IMR-90 (cell line): Measurements from ENCODE around the gene COL4A2. TPM values are rescaled to one million over a fixed set of nuclear protein-coding genes. Genes with fewer than 3 reads are reported as not detected.

Experiments used
- ATAC-seq: fragments of 200-7000 bp; cut with Tn5 transposase; 2 replicates; pipeline ENCODE4 v1.9.1; 2020; ENCODE audit warnings: low read depth, mild to moderate bottlenecking, moderate library complexity
- BruUV-seq: library from RNA; stranded (reverse); fragments of 400-500 nt; replicated peaks from 2 replicates; lab custom pipeline; 2021; lab: Mats Ljungman, UMichigan
- CTCF ChIA-PET: fragments of 300-600 bp; formaldehyde crosslinking; extraction: SDS; loops from one replicate; lab custom pipeline; 2021; ENCODE audit warnings: antibody characterized with exemption; lab: Yijun Ruan, JAX
- POLR2A ChIA-PET: fragments of 300-600 bp; sonication (Branson Sonifier 250); formaldehyde crosslinking; loops from one replicate; lab custom pipeline; 2022; ENCODE audit warnings: antibody characterized with exemption; ENCODE audit not compliant: unreplicated experiment; lab: Charles Lee
- DNase-seq: peaks from one replicate; pipeline ENCODE4 v3.0.0; 2013
- H2AFZ ChIP-seq: replicated peaks from 2 replicates; pipeline ENCODE3; 2013; ENCODE audit warnings: low read length, mild to moderate bottlenecking; ENCODE audit not compliant: poor library complexity
- H2AK5ac ChIP-seq: 2 replicates; pipeline ENCODE4 v1.6.1; 2013; ENCODE audit warnings: low read depth, low read length, inconsistent platforms
- H2AK9ac ChIP-seq: replicated peaks from 2 replicates; pipeline ENCODE3; 2013; ENCODE audit warnings: mild to moderate bottlenecking, low read depth, low read length, moderate library complexity; ENCODE audit not compliant: poor library complexity
- H2BK120ac ChIP-seq: 2 replicates; pipeline ENCODE4 v1.6.1; 2013; ENCODE audit warnings: low read depth, low read length, inconsistent platforms
- H2BK15ac ChIP-seq: 3 replicates; pipeline ENCODE4 v1.6.1; 2013; ENCODE audit warnings: low read depth, low read length, inconsistent platforms
- H2BK20ac ChIP-seq: 2 replicates; pipeline ENCODE4 v1.6.1; 2013; ENCODE audit warnings: low read depth, mild to moderate bottlenecking, inconsistent platforms, low read length, moderate library complexity
- H2BK5ac ChIP-seq: 2 replicates; pipeline ENCODE4 v1.6.1; 2013; ENCODE audit warnings: mild to moderate bottlenecking, low read depth, low read length, inconsistent platforms; ENCODE audit not compliant: poor library complexity, severe bottlenecking
- H3K14ac ChIP-seq: replicated peaks from 2 replicates; pipeline ENCODE4 v1.6.1; 2013; ENCODE audit warnings: low read depth, low read length, inconsistent platforms
- H3K18ac ChIP-seq: 2 replicates; pipeline ENCODE4 v1.6.1; 2013; ENCODE audit warnings: low read depth, low read length, control low read depth
- H3K23ac ChIP-seq: 2 replicates; pipeline ENCODE4 v1.6.1; 2013; ENCODE audit warnings: low read depth, low read length, inconsistent platforms
- H3K27ac ChIP-seq: 2 replicates; pipeline ENCODE4 v1.5.1; 2013; ENCODE audit warnings: mild to moderate bottlenecking, control low read depth, low read length; ENCODE audit not compliant: insufficient read depth
- H3K27me3 ChIP-seq: 2 replicates; pipeline ENCODE4 v1.6.1; 2013; ENCODE audit warnings: low read length; ENCODE audit not compliant: control insufficient read depth, insufficient read depth
- H3K36me3 ChIP-seq: 2 replicates; pipeline ENCODE4 v1.6.1; 2013; ENCODE audit warnings: low read length, mixed read lengths; ENCODE audit not compliant: control insufficient read depth, insufficient read depth
- H3K4ac ChIP-seq: 2 replicates; pipeline ENCODE4 v1.6.1; 2013; ENCODE audit warnings: low read depth, low read length, inconsistent platforms
- H3K4me1 ChIP-seq: 2 replicates; pipeline ENCODE4 v1.6.1; 2013; ENCODE audit warnings: low read length, mixed read lengths; ENCODE audit not compliant: control insufficient read depth, insufficient read depth
- H3K4me2 ChIP-seq: 2 replicates; pipeline ENCODE4 v1.6.1; 2013; ENCODE audit warnings: low read depth, mild to moderate bottlenecking, control low read depth, low read length, moderate library complexity
- H3K4me3 ChIP-seq: 2 replicates; pipeline ENCODE4 v1.5.1; 2013; ENCODE audit warnings: low read depth, mild to moderate bottlenecking, control low read depth, low read length, moderate library complexity; ENCODE audit not compliant: insufficient read depth
- H3K56ac ChIP-seq: 2 replicates; pipeline ENCODE4 v1.6.1; 2013; ENCODE audit warnings: low read length, inconsistent platforms; ENCODE audit not compliant: insufficient read depth; ENCODE audit errors: extremely low read depth
- H3K79me1 ChIP-seq, 2 experiments: 2 replicates each; pipeline ENCODE4 v1.6.1; 2013; ENCODE audit warnings: low read length in 2 of 2, inconsistent platforms in 1 of 2, low read depth in 1 of 2
- H3K9ac ChIP-seq: 2 replicates; pipeline ENCODE4 v1.6.1; 2013; ENCODE audit warnings: low read depth, low read length, control low read depth
- H3K9me1 ChIP-seq: 2 replicates; pipeline ENCODE4 v1.6.1; 2013; ENCODE audit warnings: low read length, inconsistent platforms; ENCODE audit not compliant: insufficient read depth
- H3K9me3 ChIP-seq: 2 replicates; pipeline ENCODE4 v1.6.1; 2013; ENCODE audit warnings: low read length; ENCODE audit not compliant: control insufficient read depth, insufficient read depth
- H4K20me1 ChIP-seq: 2 replicates; pipeline ENCODE4 v1.6.1; 2013; ENCODE audit warnings: low read length, inconsistent platforms; ENCODE audit not compliant: insufficient read depth
- H4K5ac ChIP-seq: 2 replicates; pipeline ENCODE4 v1.6.1; 2013; ENCODE audit warnings: mild to moderate bottlenecking, low read depth, low read length, control low read depth
- H4K8ac ChIP-seq, 2 experiments: 2 replicates each; pipeline ENCODE4 v1.6.1; 2013; ENCODE audit warnings: low read depth in 2 of 2, low read length in 2 of 2, control low read depth in 1 of 2, inconsistent platforms in 1 of 2
- H4K91ac ChIP-seq: 2 replicates; pipeline ENCODE4 v1.6.1; 2013; ENCODE audit warnings: low read depth, low read length, inconsistent platforms; ENCODE audit not compliant: insufficient read depth
- BHLHE40 ChIP-seq: fragments of 150-350 bp; IDR thresholded peaks from 2 replicates; pipeline ENCODE4 v1.6.1; 2016; ENCODE audit warnings: mild to moderate bottlenecking, low read depth, low read length
- CEBPB ChIP-seq: IDR thresholded peaks from 2 replicates; pipeline ENCODE4 v1.6.1; 2012; ENCODE audit warnings: low read depth, low read length, improper control_type of control experiment
- CHD1 ChIP-seq: IDR thresholded peaks from 2 replicates; pipeline ENCODE4 v1.6.1; 2012; ENCODE audit warnings: low read depth, low read length, improper control_type of control experiment
- FOS ChIP-seq: fragments of 150-350 bp; IDR thresholded peaks from 2 replicates; pipeline ENCODE4 v1.6.1; 2016; ENCODE audit warnings: low read depth, low read length
- MAFK ChIP-seq: IDR thresholded peaks from 2 replicates; pipeline ENCODE4 v1.6.1; 2012; ENCODE audit warnings: low read depth, low read length, improper control_type of control experiment
- MAZ ChIP-seq: IDR thresholded peaks from 2 replicates; pipeline ENCODE4 v1.6.1; 2012; ENCODE audit warnings: low read depth, mild to moderate bottlenecking, low read length, improper control_type of control experiment, moderate library complexity, borderline replicate concordance
- MXI1 ChIP-seq: IDR thresholded peaks from 2 replicates; pipeline ENCODE4 v1.6.1; 2012; ENCODE audit warnings: low read depth, mild to moderate bottlenecking, low read length, moderate library complexity, borderline replicate concordance
- NFE2L2 ChIP-seq: fragments of 150-350 bp; IDR thresholded peaks from 2 replicates; pipeline ENCODE4 v1.6.1; 2016; ENCODE audit warnings: low read depth, mild to moderate bottlenecking, low read length
- POLR2A ChIP-seq: IDR thresholded peaks from 2 replicates; pipeline ENCODE4 v1.6.1; 2012; ENCODE audit warnings: mild to moderate bottlenecking, low read depth, low read length
- RAD21 ChIP-seq: IDR thresholded peaks from 2 replicates; pipeline ENCODE4 v1.6.1; 2012; ENCODE audit warnings: low read length, improper control_type of control experiment
- RCOR1 ChIP-seq: IDR thresholded peaks from 2 replicates; pipeline ENCODE4 v1.6.1; 2012; ENCODE audit warnings: mild to moderate bottlenecking, low read length, improper control_type of control experiment; ENCODE audit not compliant: insufficient replicate concordance
- RFX5 ChIP-seq: IDR thresholded peaks from 2 replicates; pipeline ENCODE4 v1.8.0; 2012; ENCODE audit warnings: low read depth, mild to moderate bottlenecking, low read length, moderate library complexity
- SMC3 ChIP-seq: fragments of 150-350 bp; IDR thresholded peaks from 2 replicates; pipeline ENCODE4 v1.6.1; 2016; ENCODE audit warnings: low read depth, mild to moderate bottlenecking, antibody characterized with exemption, low read length, moderate library complexity
- WGBS, 2 experiments: methylation state at CpG; one replicate each; pipeline versions ENCODE4 v1.1.5 to v1.1.7; 2013; ENCODE audit warnings: missing lambda C conversion rate in 2 of 2; ENCODE audit not compliant: insufficient read length in 1 of 2; ENCODE audit errors: extremely low coverage in 2 of 2; 5-methylcytosine and 5-hydroxymethylcytosine counted together
- dilution Hi-C: fragments of 300-500 bp; cut with HindIII; formaldehyde crosslinking; loops from one replicate; pipeline ENCODE4 v1.14.3; 2018; ENCODE audit warnings: low sequenced_read_pairs; ENCODE audit not compliant: unreplicated experiment
- in situ Hi-C: fragments of 300-500 bp; cut with MboI; formaldehyde crosslinking; loops from 3 replicates; pipeline ENCODE4 v1.14.3; 2019; ENCODE audit warnings: low sequenced_read_pairs, inconsistent platforms, mixed read lengths
- intact Hi-C: fragments of 100-400 bp; cut with micrococcal nuclease; formaldehyde crosslinking; loops from 2 replicates; pipeline ENCODE4 v1.10.0; 2022
- polyA plus RNA-seq, 3 experiments: library from polyadenylated mRNA; depleted of rRNA; stranded (reverse); fragments of >200 nt; gene quantifications; 2 replicates each; pipeline ENCODE4 v1.2.3, GENCODE V29; 2012; ENCODE audit warnings: low replicate concordance in 1 of 3
- total RNA-seq: library from RNA; depleted of rRNA; stranded (reverse); fragments of >200 nt; gene quantifications from 2 replicates; pipeline ENCODE4 v1.2.3, GENCODE V29; 2012
- TF ChIP-seq, protein P1 (sequence below): conservative IDR thresholded peaks from 2 replicates; pipeline ENCODE4 v1.5.1; 2012; ENCODE audit warnings: mild to moderate bottlenecking, low read depth, low read length, improper control_type of control experiment
- TF ChIP-seq, protein P2 (sequence below): fragments of 150-350 bp; IDR thresholded peaks from 2 replicates; pipeline ENCODE4 v1.6.1; 2017; ENCODE audit warnings: mild to moderate bottlenecking, antibody characterized with exemption, low read length, low read depth
- TF ChIP-seq, protein P3 (sequence below): fragments of 150-350 bp; IDR thresholded peaks from 2 replicates; pipeline ENCODE4 v1.6.1; 2016; ENCODE audit warnings: low read depth, mild to moderate bottlenecking, low read length, moderate library complexity, borderline replicate concordance

COL4A2 gene
- total and polyA plus RNA-seq, 2 of the 4 experiments (the other 2 are of a cell fraction) = 90.7 to 457 TPM

DNA sequence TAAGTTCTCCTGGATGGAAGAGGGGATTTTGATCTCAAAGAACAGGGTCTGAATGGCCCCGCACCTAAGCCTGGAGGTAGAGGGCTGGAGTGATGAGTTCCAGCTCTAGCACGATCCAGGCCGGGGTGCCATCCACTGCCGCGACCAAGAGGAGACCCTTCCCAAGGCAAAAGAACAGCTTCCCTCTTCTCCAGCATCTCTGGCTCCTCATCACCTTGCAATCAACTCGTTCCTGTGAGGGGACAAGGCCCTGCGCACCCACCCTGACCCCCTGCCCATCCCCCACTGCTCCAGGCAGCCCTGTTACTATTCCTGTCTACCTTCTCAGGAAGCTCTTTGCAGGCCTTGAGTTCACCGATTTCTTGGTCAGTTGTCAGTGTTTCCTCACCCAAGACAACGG lies 17.9 kb upstream of the COL4A2 start:
- BruUV-seq = no TSS peak
- H3K4ac ChIP-seq = no peak overlapping the region
- no peak overlapping the region for H3K4me3 ChIP-seq
- dilution Hi-C loops = no loop called here
- H2BK5ac ChIP-seq = no peak overlapping the region
- no peak overlapping the region for H4K8ac ChIP-seq
- ATAC-seq (no peak), DNase-seq (no peak)
- H3K4me2 ChIP-seq = no peak overlapping the region
- no peak overlapping the region for H2AK9ac ChIP-seq
- peaks cover 60% of the 10 kb centered on the region for H3K36me3 ChIP-seq
- no peak overlapping the region for H2BK15ac ChIP-seq
- H3K56ac ChIP-seq = no peak overlapping the region
- H3K23ac ChIP-seq = no peak overlapping the region
- H4K5ac ChIP-seq = no peak overlapping the region
- peaks cover 99% of the 10 kb centered on the region for H4K20me1 ChIP-seq
- peaks cover 11% of the 10 kb centered on the region for H3K4me1 ChIP-seq
- H3K9me3 ChIP-seq = no peaks in the 10 kb centered on the region
- H3K27me3 ChIP-seq = no peaks in the 10 kb centered on the region
- POLR2A ChIA-PET = no interaction called here
- no peak for TF ChIP-seq RFX5
- TF ChIP-seq, protein P1, sequence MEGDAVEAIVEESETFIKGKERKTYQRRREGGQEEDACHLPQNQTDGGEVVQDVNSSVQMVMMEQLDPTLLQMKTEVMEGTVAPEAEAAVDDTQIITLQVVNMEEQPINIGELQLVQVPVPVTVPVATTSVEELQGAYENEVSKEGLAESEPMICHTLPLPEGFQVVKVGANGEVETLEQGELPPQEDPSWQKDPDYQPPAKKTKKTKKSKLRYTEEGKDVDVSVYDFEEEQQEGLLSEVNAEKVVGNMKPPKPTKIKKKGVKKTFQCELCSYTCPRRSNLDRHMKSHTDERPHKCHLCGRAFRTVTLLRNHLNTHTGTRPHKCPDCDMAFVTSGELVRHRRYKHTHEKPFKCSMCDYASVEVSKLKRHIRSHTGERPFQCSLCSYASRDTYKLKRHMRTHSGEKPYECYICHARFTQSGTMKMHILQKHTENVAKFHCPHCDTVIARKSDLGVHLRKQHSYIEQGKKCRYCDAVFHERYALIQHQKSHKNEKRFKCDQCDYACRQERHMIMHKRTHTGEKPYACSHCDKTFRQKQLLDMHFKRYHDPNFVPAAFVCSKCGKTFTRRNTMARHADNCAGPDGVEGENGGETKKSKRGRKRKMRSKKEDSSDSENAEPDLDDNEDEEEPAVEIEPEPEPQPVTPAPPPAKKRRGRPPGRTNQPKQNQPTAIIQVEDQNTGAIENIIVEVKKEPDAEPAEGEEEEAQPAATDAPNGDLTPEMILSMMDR = no peak
- TF ChIP-seq, protein P2, sequence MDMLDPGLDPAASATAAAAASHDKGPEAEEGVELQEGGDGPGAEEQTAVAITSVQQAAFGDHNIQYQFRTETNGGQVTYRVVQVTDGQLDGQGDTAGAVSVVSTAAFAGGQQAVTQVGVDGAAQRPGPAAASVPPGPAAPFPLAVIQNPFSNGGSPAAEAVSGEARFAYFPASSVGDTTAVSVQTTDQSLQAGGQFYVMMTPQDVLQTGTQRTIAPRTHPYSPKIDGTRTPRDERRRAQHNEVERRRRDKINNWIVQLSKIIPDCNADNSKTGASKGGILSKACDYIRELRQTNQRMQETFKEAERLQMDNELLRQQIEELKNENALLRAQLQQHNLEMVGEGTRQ = no peak
- TF ChIP-seq RCOR1 = no peak
- no peak for TF ChIP-seq MAFK
- no peak for TF ChIP-seq MAZ
- no peak for TF ChIP-seq MXI1
- no peak for TF ChIP-seq RAD21
- no peak for TF ChIP-seq BHLHE40
- TF ChIP-seq CHD1 = no peak
- no peak for TF ChIP-seq NFE2L2
- TF ChIP-seq POLR2A = no peak
- TF ChIP-seq, protein P3, sequence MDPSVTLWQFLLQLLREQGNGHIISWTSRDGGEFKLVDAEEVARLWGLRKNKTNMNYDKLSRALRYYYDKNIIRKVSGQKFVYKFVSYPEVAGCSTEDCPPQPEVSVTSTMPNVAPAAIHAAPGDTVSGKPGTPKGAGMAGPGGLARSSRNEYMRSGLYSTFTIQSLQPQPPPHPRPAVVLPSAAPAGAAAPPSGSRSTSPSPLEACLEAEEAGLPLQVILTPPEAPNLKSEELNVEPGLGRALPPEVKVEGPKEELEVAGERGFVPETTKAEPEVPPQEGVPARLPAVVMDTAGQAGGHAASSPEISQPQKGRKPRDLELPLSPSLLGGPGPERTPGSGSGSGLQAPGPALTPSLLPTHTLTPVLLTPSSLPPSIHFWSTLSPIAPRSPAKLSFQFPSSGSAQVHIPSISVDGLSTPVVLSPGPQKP = no peak
- no peak for TF ChIP-seq SMC3
- no peak for TF ChIP-seq CEBPB
- TF ChIP-seq FOS = no peak
- no peak overlapping the region for H3K27ac ChIP-seq
- no peak overlapping the region for H3K14ac ChIP-seq
- intact Hi-C loops = no loop called here
- no peak overlapping the region for H2BK120ac ChIP-seq
- peaks cover 58% of the 10 kb centered on the region for H3K9me1 ChIP-seq
- H3K9ac ChIP-seq = no peak overlapping the region
- no peak overlapping the region for H2BK20ac ChIP-seq
- peaks cover 36 to 92% of the 10 kb centered on the region in 2 experiments for H3K79me1 ChIP-seq
- CTCF ChIA-PET = no interaction called here
- no peak overlapping the region for H2AFZ ChIP-seq
- no peak overlapping the region for H3K18ac ChIP-seq
- in situ Hi-C loops = no loop called here
- H2AK5ac ChIP-seq = no peak overlapping the region
- WGBS, 2 experiments = 100% methylated on average over 2 of the region's 9 CpGs; no CpG with 5 or more reads in 1 of the 2 experiments
- H4K91ac ChIP-seq = no peak overlapping the region
